GM18951 (cell line): ENCODE data around the gene ABL1.
"Not testable (repeated sequence)": the region's sequence is repeated elsewhere in the genome, so short reads cannot be mapped to it uniquely, and the experiment has no call there.

Experiments
- POLR2A ChIP-seq: IDR thresholded peaks from 4 replicates; pipeline ENCODE4 v1.6.1; 2011; ENCODE audit warnings: mild to moderate bottlenecking; ENCODE audit not compliant: insufficient read length, insufficient read depth; ENCODE audit errors: extremely low read depth
- in situ Hi-C: fragments of 300-500 bp; cut with MboI; formaldehyde crosslinking; loops from one replicate; pipeline ENCODE4 v1.12.0; 2022; ENCODE audit warnings: low sequenced_read_pairs, mixed read lengths, inconsistent platforms; ENCODE audit not compliant: unreplicated experiment

The ABL1 gene

GRCh38 chr9:130834371-130835336 is at the start of gene ABL1:
Gene ABL1, plus strand, starts transcription at chr9:130835254. Its CDS starts 193 bp downstream, at chr9:130835447.
- TF ChIP-seq POLR2A, result peak; percentile 62
- in situ Hi-C loops, result no loop called here

- TF ChIP-seq POLR2A, result no peak
- in situ Hi-C loops, result no loop called here
Measured at GRCh38 chr9:130785940-130786508, 49.0 kb upstream of the ABL1 start.

GRCh38 chr9:130786526-130786925 is 48.5 kb upstream of the ABL1 start:
- TF ChIP-seq POLR2A, result no peak
- in situ Hi-C loops, result no loop called here

DNA sequence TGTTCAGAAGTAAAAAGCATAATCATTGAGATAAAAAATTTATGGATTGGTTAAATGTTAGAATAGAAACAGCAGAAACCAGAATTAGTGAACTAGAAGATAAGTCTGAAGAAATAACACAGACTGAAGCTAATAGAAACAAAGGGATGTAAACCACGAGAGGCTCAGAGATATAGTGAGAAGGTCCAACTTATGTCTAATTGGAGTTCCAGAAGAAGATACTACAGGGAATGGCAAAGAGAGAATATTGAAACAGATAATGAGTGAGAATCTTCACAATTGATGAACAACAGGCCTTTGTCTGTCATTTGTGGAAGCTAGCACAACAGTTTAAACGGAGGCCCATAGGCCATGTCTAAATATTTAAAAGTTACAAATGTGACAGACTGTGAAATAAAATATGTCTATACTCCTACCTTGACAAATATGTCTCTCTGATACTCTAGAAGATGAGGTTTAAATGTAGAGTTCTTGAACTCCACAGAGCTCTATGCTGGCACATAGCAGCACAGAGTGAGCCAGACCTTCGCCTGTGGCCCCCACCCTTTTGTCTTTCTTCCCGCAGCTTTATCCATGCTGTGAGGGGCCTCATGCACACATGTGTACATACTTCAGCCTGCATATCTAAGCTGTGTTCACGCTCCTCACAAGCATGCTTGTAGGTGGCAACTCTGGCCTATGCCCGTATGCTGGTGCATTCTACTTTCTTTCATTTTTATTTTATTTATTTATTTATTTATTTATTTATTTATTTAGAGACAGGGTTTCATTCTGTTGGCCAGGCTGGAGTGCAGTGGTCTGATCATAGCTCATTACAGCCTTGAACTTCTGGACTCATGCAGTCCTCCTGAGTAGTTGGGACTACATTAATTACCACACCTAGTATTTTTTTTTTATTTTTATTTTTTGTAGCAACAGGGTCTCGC is 45.0 kb upstream of the ABL1 start:
- TF ChIP-seq POLR2A, result no peak
- in situ Hi-C loops, result no loop called here

- no peak for TF ChIP-seq POLR2A
- in situ Hi-C loops, result no loop called here
Measured at GRCh38 chr9:130791303-130791894, 43.7 kb upstream of the ABL1 start.

DNA sequence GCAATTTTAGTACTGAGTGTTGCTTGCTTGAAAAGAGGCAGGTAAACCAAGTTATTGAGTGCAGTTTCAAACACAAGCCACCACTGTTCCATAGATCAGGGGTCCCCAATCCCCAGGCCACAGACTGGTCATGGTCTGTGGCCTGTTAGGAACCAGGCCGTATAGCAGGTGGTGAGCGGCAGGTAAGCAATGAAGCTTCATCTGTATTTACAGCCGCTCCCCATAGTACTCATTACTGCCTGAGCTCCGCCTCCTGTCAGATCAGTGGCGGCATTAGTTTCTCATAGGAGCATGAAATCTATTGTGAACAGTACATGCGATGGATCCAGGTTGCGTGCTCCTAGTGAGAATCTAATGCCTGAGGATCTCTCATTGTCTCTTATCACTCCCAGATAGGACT is 41.5 kb upstream of the ABL1 start:
- TF ChIP-seq POLR2A, result no peak
- in situ Hi-C loops, result no loop called here

DNA sequence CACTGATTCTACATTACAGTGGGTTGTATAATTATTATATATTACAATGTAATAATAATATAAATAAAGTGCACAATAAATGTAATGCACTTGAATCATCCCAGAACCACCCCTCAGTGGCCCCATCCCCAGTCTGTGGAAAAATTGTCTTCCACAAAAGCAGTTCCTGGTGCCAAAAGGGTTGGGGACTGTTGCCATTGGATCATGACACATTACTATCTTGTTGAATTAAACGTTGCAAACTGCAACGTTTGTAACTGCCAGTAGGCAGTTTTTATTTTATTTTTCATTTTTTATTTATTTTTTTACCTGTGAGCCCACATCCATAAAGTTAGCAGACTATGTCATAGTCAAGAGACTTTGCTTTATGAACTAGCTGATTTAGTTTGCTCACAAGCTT is 41.0 kb upstream of the ABL1 start:
- in situ Hi-C loops, result not testable (repeated sequence)

GRCh38 chr9:130794423-130794822 is 40.6 kb upstream of the ABL1 start:
- in situ Hi-C loops, result not testable (repeated sequence)

GRCh38 chr9:130794923-130795495 is 40.0 kb upstream of the ABL1 start:
- in situ Hi-C loops, result no loop called here
- no peak for TF ChIP-seq POLR2A

DNA sequence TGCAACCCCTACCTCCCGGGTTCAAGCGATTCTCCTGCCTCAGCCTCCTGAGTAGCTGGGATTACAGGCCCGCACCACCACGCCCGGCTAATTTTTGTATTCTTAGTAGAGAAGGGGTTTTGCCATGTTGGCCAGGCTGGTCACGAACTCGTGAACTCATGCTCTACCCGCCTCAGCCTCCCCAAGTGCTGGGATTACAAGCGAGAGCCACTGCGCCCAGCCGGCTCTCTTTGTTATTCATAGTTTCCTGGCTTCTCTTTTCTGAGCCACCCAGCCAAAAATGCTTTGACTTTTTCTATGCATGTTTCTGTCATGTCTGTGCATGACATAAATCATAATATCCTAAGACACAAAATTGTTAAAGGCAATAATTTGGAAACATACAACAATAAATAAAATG is 31.9 kb upstream of the ABL1 start:
- in situ Hi-C loops, result not testable (repeated sequence)

- in situ Hi-C loops, result no loop called here
- no peak for TF ChIP-seq POLR2A
Measured at GRCh38 chr9:130805510-130806326, 29.3 kb upstream of the ABL1 start.

DNA sequence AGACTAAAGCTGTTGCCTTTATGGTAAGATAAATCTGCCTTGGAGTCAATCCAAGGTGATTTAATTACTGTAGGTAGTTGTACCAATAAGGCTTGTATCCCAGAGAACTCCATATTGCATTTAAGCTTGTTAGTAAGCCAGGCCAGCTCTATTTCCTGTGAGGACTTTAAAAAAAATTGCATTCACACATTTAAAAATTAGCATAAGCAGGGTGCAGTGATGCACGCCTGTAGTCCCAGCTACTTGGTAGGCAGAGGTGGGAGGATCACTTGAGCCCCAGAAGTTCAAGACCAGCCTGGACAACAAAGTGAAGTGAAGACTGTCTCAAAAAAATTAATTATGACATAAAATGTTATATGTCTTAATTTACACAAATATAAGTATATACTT is 28.7 kb upstream of the ABL1 start:
- in situ Hi-C loops, result no loop called here
- TF ChIP-seq POLR2A, result no peak
